ENCODE data around the gene ZBTB34.

Gene ZBTB34

GRCh38 chr9:126877418-126877817 is 17.0 kb downstream of the ZBTB34 start:
- Histone ChIP-seq H3K27me3 (ENCODE audit: control insufficient read depth, insufficient read depth, low read length) (no peaks in the 10 kb centered on the region), H3K36me3 (ENCODE audit: control insufficient read depth, insufficient read depth, low read length) (peaks cover 28% of the 10 kb centered on the region), H3K9ac (ENCODE audit: low read depth, low read length) (no peak overlapping the region), H3K4me1 (ENCODE audit: control insufficient read depth, insufficient read depth, low read length) (no peaks in the 10 kb centered on the region), H3K9me3 (ENCODE audit: control insufficient read depth, insufficient read depth, low read length) (no peaks in the 10 kb centered on the region), H3K4me3 (ENCODE audit: low read depth, low read length) (no peak overlapping the region), H3K27ac (ENCODE audit: low read depth, low read length) (no peak overlapping the region)

DNA sequence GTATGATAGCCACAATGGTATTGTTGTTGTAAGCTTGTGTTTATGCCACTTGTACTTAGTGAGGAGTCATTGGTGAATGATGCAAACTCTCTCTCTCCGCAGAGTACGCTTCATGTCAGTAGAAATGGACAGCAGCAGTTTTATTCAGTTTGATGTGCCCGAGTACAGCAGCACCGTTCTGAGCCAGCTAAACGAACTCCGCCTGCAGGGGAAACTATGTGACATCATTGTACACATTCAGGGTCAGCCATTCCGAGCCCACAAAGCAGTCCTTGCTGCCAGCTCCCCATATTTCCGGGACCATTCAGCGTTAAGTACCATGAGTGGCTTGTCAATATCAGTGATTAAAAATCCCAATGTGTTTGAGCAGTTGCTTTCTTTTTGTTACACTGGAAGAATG is 18.8 kb downstream of the ZBTB34 start:
- no peaks in the 10 kb centered on the region for H3K4me1 ChIP-seq (ENCODE audit: control insufficient read depth, insufficient read depth, low read length)
- H3K9me3 ChIP-seq (ENCODE audit: control insufficient read depth, insufficient read depth, low read length) = no peaks in the 10 kb centered on the region
- no peak overlapping the region for H3K4me3 ChIP-seq (ENCODE audit: low read depth, low read length)
- no peaks in the 10 kb centered on the region for H3K27me3 ChIP-seq (ENCODE audit: control insufficient read depth, insufficient read depth, low read length)
- no peak overlapping the region for H3K27ac ChIP-seq (ENCODE audit: low read depth, low read length)
- peaks cover 31% of the 10 kb centered on the region for H3K36me3 ChIP-seq (ENCODE audit: control insufficient read depth, insufficient read depth, low read length)
- no peak overlapping the region for H3K9ac ChIP-seq (ENCODE audit: low read depth, low read length)

GRCh38 chr9:126880226-126880946 is 19.9 kb downstream of the ZBTB34 start:
- peaks cover 31% of the 10 kb centered on the region for H3K36me3 ChIP-seq (ENCODE audit: control insufficient read depth, insufficient read depth, low read length)

GRCh38 chr9:126880947-126881332 is 20.5 kb downstream of the ZBTB34 start:
- peaks cover 6% of the 10 kb centered on the region; the same call in 1 of the 2 replicates for H3K4me1 ChIP-seq (ENCODE audit: control insufficient read depth, insufficient read depth, low read length)
- peaks cover 31% of the 10 kb centered on the region for H3K36me3 ChIP-seq (ENCODE audit: control insufficient read depth, insufficient read depth, low read length)
- H3K4me3 ChIP-seq (ENCODE audit: low read depth, low read length) = no peak overlapping the region
- no peaks in the 10 kb centered on the region for H3K27me3 ChIP-seq (ENCODE audit: control insufficient read depth, insufficient read depth, low read length)
- H3K27ac ChIP-seq (ENCODE audit: low read depth, low read length) = no peak overlapping the region
- H3K9ac ChIP-seq (ENCODE audit: low read depth, low read length) = no peak overlapping the region
- no peaks in the 10 kb centered on the region for H3K9me3 ChIP-seq (ENCODE audit: control insufficient read depth, insufficient read depth, low read length)

More at GRCh38 chr9:126880226-126880946, 19.9 kb downstream of the ZBTB34 start:
- no peaks in the 10 kb centered on the region for H3K9me3 ChIP-seq (ENCODE audit: control insufficient read depth, insufficient read depth, low read length)
- H3K9ac ChIP-seq (ENCODE audit: low read depth, low read length) = no peak overlapping the region
- H3K27ac ChIP-seq (ENCODE audit: low read depth, low read length) = no peak overlapping the region
- H3K4me1 ChIP-seq (ENCODE audit: control insufficient read depth, insufficient read depth, low read length) = 0 out of 2 replicates have a peak, but pooled peaks cover 1% of the 10 kb centered on the region
- H3K27me3 ChIP-seq (ENCODE audit: control insufficient read depth, insufficient read depth, low read length) = no peaks in the 10 kb centered on the region
- no peak overlapping the region for H3K4me3 ChIP-seq (ENCODE audit: low read depth, low read length)

DNA sequence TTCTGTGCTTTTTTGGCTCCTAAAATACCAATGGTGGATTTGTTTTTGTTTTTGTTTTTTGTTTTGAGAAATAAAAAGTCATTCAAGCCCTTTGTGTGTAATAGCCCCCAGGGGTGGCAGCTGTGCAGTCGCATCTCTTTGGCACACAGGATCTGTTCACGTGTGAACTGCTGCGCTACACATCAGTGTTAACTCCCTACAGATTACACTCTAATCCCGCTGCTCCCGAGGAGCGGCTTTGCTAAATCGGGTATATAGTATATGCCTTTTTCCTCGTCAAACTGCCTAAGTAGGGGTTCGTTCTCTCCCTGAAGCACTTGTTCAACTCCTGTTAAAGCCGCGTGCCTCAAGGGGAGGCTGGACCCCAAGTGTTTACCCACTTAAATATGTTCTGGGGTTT is 22.3 kb downstream of the ZBTB34 start:
- H3K36me3 ChIP-seq (ENCODE audit: control insufficient read depth, insufficient read depth, low read length) = peaks cover 31% of the 10 kb centered on the region
- no peaks in the 10 kb centered on the region for H3K9me3 ChIP-seq (ENCODE audit: control insufficient read depth, insufficient read depth, low read length)
- H3K27ac ChIP-seq (ENCODE audit: low read depth, low read length) = no peak overlapping the region

DNA sequence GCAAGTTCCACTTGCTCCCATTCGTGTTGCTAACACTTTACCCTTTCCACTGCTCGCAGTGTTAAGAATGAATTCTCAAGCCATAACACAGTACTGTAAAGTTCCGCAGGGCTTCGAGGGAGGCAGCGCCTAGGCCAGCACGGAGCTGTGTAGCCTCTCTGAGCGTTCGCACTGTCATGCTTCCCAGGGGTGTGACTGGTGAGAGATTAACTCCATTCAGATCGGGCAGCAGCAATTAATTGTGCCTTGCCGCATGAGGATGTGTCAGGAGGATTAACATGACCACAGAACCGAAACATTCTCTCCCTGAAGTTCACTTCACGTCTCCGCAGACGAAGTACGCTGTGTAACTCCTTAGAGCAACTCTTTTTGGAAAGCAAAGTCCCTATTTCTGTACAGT is 23.2 kb downstream of the ZBTB34 start:
- no peaks in the 10 kb centered on the region for H3K27me3 ChIP-seq (ENCODE audit: control insufficient read depth, insufficient read depth, low read length)
- H3K4me1 ChIP-seq (ENCODE audit: control insufficient read depth, insufficient read depth, low read length) = peaks cover 14% of the 10 kb centered on the region; the same call in 1 of the 2 replicates
- H3K4me3 ChIP-seq (ENCODE audit: low read depth, low read length) = no peak overlapping the region
- H3K9ac ChIP-seq (ENCODE audit: low read depth, low read length) = no peak overlapping the region
- no peaks in the 10 kb centered on the region for H3K9me3 ChIP-seq (ENCODE audit: control insufficient read depth, insufficient read depth, low read length)
- peak overlapping the region; percentile 15 for H3K27ac ChIP-seq (ENCODE audit: low read depth, low read length)
- peaks cover 31% of the 10 kb centered on the region for H3K36me3 ChIP-seq (ENCODE audit: control insufficient read depth, insufficient read depth, low read length)

More for the DNA sequence above, 22.3 kb downstream of the ZBTB34 start:
- no peak overlapping the region for H3K9ac ChIP-seq (ENCODE audit: low read depth, low read length)
- H3K4me3 ChIP-seq (ENCODE audit: low read depth, low read length) = no peak overlapping the region
- peaks cover 14% of the 10 kb centered on the region; the same call in 1 of the 2 replicates for H3K4me1 ChIP-seq (ENCODE audit: control insufficient read depth, insufficient read depth, low read length)
- H3K27me3 ChIP-seq (ENCODE audit: control insufficient read depth, insufficient read depth, low read length) = no peaks in the 10 kb centered on the region

GRCh38 chr9:126885131-126885641 is 24.7 kb downstream of the ZBTB34 start:
- H3K4me1 ChIP-seq (ENCODE audit: control insufficient read depth, insufficient read depth, low read length) = peaks cover 14% of the 10 kb centered on the region; the same call in 1 of the 2 replicates
- no peaks in the 10 kb centered on the region for H3K27me3 ChIP-seq (ENCODE audit: control insufficient read depth, insufficient read depth, low read length)
- H3K9me3 ChIP-seq (ENCODE audit: control insufficient read depth, insufficient read depth, low read length) = no peaks in the 10 kb centered on the region
- H3K9ac ChIP-seq (ENCODE audit: low read depth, low read length) = no peak overlapping the region
- H3K36me3 ChIP-seq (ENCODE audit: control insufficient read depth, insufficient read depth, low read length) = peaks cover 19% of the 10 kb centered on the region
- no peak overlapping the region for H3K27ac ChIP-seq (ENCODE audit: low read depth, low read length)
- no peak overlapping the region for H3K4me3 ChIP-seq (ENCODE audit: low read depth, low read length)

GRCh38 chr9:126886034-126886822 is 25.8 kb downstream of the ZBTB34 start:
- peaks cover 10% of the 10 kb centered on the region for H3K36me3 ChIP-seq (ENCODE audit: control insufficient read depth, insufficient read depth, low read length)
- no peak overlapping the region for H3K9ac ChIP-seq (ENCODE audit: low read depth, low read length)
- H3K4me1 ChIP-seq (ENCODE audit: control insufficient read depth, insufficient read depth, low read length) = peaks cover 14% of the 10 kb centered on the region; the same call in 1 of the 2 replicates
- no peaks in the 10 kb centered on the region for H3K9me3 ChIP-seq (ENCODE audit: control insufficient read depth, insufficient read depth, low read length)
- H3K4me3 ChIP-seq (ENCODE audit: low read depth, low read length) = no peak overlapping the region
- no peak overlapping the region for H3K27ac ChIP-seq (ENCODE audit: low read depth, low read length)
- no peaks in the 10 kb centered on the region for H3K27me3 ChIP-seq (ENCODE audit: control insufficient read depth, insufficient read depth, low read length)

DNA sequence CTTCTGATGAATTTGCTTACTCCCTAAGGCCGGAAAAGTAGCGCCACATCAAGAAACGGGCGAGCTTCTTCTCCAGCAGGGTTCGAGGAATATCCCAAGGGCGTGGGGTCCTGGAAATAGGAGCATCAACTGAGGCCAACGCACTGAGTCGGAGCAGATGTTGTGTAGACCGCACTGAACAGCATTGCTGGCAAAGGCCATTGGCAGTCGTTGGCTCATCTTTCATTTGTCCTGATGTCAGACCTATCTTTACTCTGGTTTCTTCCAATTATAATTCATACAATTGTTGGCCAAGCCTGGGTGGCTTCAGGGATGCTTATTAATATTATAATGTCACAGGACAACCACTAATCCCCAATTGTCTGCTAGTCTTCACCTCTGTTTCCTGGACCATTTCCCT is 26.5 kb downstream of the ZBTB34 start:
- Histone ChIP-seq H3K9ac (ENCODE audit: low read depth, low read length) (no peak overlapping the region), H3K27ac (ENCODE audit: low read depth, low read length) (no peak overlapping the region), H3K4me3 (ENCODE audit: low read depth, low read length) (no peak overlapping the region), H3K4me1 (ENCODE audit: control insufficient read depth, insufficient read depth, low read length) (peaks cover 14% of the 10 kb centered on the region; the same call in 1 of the 2 replicates), H3K27me3 (ENCODE audit: control insufficient read depth, insufficient read depth, low read length) (no peaks in the 10 kb centered on the region), H3K36me3 (ENCODE audit: control insufficient read depth, insufficient read depth, low read length) (peaks cover 6% of the 10 kb centered on the region), H3K9me3 (ENCODE audit: control insufficient read depth, insufficient read depth, low read length) (no peaks in the 10 kb centered on the region)

GRCh38 chr9:126891676-126892075 is 31.2 kb downstream of the ZBTB34 start:
- no peak overlapping the region for H3K9ac ChIP-seq (ENCODE audit: low read depth, low read length)
- H3K27ac ChIP-seq (ENCODE audit: low read depth, low read length) = no peak overlapping the region
- no peaks in the 10 kb centered on the region for H3K27me3 ChIP-seq (ENCODE audit: control insufficient read depth, insufficient read depth, low read length)
- H3K4me3 ChIP-seq (ENCODE audit: low read depth, low read length) = no peak overlapping the region
- 0 out of 2 replicates have a peak, but pooled peaks cover under 1% of the 10 kb centered on the region for H3K4me1 ChIP-seq (ENCODE audit: control insufficient read depth, insufficient read depth, low read length)
- H3K36me3 ChIP-seq (ENCODE audit: control insufficient read depth, insufficient read depth, low read length) = no peaks in the 10 kb centered on the region
- no peaks in the 10 kb centered on the region for H3K9me3 ChIP-seq (ENCODE audit: control insufficient read depth, insufficient read depth, low read length)

- Histone ChIP-seq H3K27me3 (ENCODE audit: control insufficient read depth, insufficient read depth, low read length) (no peaks in the 10 kb centered on the region), H3K9me3 (ENCODE audit: control insufficient read depth, insufficient read depth, low read length) (no peaks in the 10 kb centered on the region), H3K4me3 (ENCODE audit: low read depth, low read length) (no peak overlapping the region), H3K36me3 (ENCODE audit: control insufficient read depth, insufficient read depth, low read length) (no peaks in the 10 kb centered on the region), H3K27ac (ENCODE audit: low read depth, low read length) (no peak overlapping the region), H3K9ac (ENCODE audit: low read depth, low read length) (no peak overlapping the region), H3K4me1 (ENCODE audit: control insufficient read depth, insufficient read depth, low read length) (no peaks in the 10 kb centered on the region)
These were observed 32.6 kb downstream of the ZBTB34 start for GRCh38 chr9:126893079-126893478.
